ENCODE measurements around the gene GPR3.

GRCh38 chr1:27351541-27352107 lies 40.8 kb upstream of the GPR3 start:
- TF ChIP-seq SP1 (IDR thresholded peaks at IDR 0.05), result no peak
- no peak for TF ChIP-seq SUZ12 (IDR thresholded peaks at IDR 0.05)
- no peak for TF ChIP-seq BHLHE40 (IDR thresholded peaks at IDR 0.05; ENCODE audit: borderline replicate concordance)
- TF ChIP-seq ELF4 (IDR thresholded peaks at IDR 0.05), result no peak
- no peak for TF ChIP-seq NFRKB (IDR thresholded peaks at IDR 0.05)
- TF ChIP-seq FOXA1 (IDR thresholded peaks at IDR 0.05), result no peak
- no peak for TF ChIP-seq FOXK2 (IDR thresholded peaks at IDR 0.05)
- no peak for TF ChIP-seq ARNT (IDR thresholded peaks at IDR 0.05)
- no peak for TF ChIP-seq TARDBP (IDR thresholded peaks at IDR 0.05)
- TF ChIP-seq FOXM1 (IDR thresholded peaks at IDR 0.05; ENCODE audit: borderline replicate concordance), result no peak
- TF ChIP-seq CTBP1 (IDR thresholded peaks at IDR 0.05; ENCODE audit: borderline replicate concordance), result no peak
- TF ChIP-seq HDGF (IDR thresholded peaks at IDR 0.05; ENCODE audit: borderline replicate concordance), result no peak
- TF ChIP-seq L3MBTL2 (conservative IDR thresholded peaks at IDR 0.05), result no peak

Data from HEK293T (cell line).